Activated CD8-positive, alpha-beta memory T cell treated with anti-CD3 and anti-CD28 coated beads, Interleukin-2, amount 50 U/mL, for 48 hours (primary cell): ENCODE results near the gene MYRF.

Experiments
- DNase-seq: peaks from one replicate; pipeline ENCODE4 v3.0.0-alpha.2; 2020

The MYRF gene

GRCh38 chr11:61752117-61752924 is at the start of gene MYRF:
MYRF (plus strand) TSS chr11:61752636; CDS start chr11:61752745, 109 bp downstream.
- DNase-seq, result peak; percentile 86

- DNase-seq, result no peak
These were observed 49.6 kb upstream of the MYRF start for GRCh38 chr11:61702701-61703312.

GRCh38 chr11:61704838-61705237 is 47.6 kb upstream of the MYRF start:
- DNase-seq, result no peak

DNA sequence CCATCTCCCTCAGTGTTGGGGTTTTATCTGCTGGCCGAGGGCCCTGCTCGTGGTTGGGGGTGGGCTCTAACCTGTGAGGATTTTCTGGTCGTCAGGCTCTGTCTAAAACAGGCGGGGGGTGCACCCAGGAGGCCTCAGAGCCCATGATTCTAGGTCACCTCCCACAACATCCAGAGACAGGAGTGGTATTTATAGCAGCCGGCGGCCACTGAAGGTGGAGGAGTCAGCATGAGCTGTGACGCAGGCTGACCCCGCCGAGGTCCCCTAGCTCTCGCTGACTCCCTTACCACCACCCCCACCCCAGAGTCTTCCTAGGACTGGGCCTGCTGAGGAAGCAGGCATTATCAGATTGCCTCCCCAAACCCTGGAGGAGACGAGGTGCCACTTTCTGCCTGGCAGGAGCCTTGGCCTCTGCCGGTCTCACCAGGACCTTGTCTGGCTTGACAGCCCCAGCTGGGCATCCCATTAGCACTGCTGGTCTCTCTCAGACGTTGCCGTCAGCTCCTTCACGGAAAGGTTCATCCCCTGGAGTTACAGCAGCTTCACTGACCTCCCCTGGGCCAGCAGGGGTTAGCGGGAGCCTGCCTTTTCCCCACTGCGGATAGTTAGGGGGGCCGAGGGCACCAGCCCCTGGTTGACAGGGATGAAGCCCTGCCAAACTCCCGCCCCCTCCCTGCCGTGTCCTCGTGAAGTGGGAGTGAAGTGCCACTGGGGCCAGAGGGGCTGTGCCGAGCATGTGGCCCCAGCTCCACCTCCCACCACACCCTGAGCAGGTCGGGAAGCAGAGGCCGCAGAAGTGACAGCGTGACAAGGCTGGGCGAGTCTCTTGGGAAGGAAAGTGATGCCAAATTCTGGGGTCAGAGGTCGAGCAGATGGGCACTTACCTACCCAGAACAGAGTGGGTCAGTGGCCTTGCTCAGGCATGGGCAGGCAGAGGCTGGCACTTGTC is 45.7 kb upstream of the MYRF start:
- no peak for DNase-seq

- DNase-seq, result no peak
These were observed 44.9 kb upstream of the MYRF start for GRCh38 chr11:61707574-61707973.

- no peak for DNase-seq
These were observed 43.3 kb upstream of the MYRF start for GRCh38 chr11:61709110-61709509.

DNA sequence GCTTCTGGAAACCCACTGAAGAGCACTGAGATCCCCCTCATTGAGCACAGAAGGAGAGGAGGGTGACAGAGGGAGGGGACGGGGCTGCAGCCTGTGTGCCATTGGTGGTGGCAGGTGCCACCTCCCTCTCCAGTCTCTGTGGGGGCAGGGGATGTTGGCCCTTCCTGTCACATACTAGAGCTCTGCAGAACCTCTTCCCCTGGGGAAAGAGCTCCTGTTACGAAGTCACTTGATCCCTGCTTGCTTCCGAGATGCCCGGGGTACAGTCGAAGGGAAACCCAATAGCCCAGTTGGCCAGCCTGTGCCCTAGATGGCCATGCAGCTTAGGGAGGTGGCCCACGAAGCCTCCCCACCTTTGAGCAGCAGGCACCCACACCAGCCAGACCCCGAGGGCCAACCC is 42.9 kb upstream of the MYRF start:
- DNase-seq, result no peak

GRCh38 chr11:61710019-61710418 is 42.4 kb upstream of the MYRF start:
- no peak for DNase-seq

DNA sequence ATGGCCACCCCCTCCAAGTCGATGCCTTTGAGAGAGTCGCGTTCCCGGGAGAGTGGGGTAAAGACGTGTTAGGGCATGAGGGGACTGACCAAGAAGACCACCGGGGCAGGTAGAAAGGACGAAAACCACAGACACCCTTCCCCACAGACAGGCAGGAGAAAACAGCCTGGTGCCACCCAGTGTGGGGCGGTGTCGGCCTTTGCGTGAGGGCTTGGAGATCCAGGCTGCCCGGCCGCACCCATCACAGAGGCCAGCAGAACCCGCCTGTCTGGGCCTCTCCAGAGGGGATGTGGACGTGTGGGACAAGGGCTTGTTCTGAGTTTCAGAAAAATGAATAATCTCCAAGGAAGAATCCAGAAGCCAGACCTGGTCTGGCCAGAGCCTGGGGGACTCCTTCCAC is 41.4 kb upstream of the MYRF start:
- DNase-seq, result no peak

DNA sequence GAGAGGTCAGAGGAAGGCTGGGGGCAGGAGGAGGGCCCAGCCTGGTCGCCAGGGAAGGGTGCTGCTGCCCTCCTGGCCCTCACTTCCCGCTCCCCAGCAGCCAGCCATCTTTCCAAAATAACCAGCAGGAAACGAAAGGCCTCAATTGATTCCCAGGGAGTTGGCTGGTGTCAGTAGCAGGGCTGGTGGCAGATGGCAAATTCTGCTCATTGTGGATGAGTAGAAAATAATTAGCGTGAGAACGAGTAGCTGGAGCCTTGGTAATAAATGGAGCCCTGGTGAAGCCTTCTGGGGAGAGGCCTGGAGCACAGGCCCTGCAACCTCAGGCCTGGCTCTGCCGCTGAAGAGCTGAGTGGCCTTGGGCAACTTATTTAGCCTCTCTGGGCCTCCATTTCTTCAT is 40.9 kb upstream of the MYRF start:
- no peak for DNase-seq

DNA sequence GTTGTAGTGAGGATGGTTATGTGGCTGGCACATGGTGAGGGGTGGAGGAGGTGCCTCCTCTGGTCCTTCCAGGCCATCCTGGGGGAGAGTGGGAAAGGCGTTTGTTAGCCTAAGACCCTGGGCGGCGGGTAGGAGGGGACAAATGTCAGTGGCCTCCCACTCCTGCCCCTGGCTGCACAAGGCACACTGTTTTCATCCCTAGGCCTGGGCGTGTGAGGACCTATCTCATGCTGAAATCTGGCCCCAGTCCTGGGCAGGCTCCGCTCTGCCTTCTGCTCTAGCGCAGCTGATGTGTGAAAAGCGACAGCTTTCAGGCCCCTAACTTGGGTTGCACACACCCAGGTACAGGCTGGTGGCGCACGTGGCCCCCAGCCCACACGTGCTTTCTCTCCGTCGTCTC is 40.1 kb upstream of the MYRF start:
- DNase-seq, result no peak

GRCh38 chr11:61712846-61713245 is 39.6 kb upstream of the MYRF start:
- DNase-seq, result no peak

- no peak for DNase-seq
These were observed 39.0 kb upstream of the MYRF start for GRCh38 chr11:61713464-61713863.

- DNase-seq, result no peak
These were observed 38.5 kb upstream of the MYRF start for GRCh38 chr11:61713906-61714305.

DNA sequence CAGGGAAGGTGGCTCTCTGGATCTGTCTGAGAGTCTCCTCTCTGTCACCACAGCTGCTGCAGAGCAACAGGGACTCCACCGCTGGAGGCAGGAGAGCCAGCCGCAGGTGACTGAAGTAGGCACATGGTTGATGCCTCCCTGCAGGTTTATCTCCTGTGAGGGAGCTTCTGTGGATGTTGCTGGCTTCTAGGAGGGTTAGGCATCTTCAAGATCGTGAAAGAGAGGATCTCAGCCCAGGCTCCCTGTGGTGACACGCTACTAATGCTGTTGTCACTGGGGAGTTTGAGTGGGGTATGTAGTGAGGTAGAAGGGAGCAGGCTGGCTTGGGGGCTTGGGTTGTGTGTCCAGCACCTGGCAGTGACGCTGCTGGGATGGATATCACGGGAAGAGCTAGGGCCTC is 38.1 kb upstream of the MYRF start:
- DNase-seq, result no peak

DNA sequence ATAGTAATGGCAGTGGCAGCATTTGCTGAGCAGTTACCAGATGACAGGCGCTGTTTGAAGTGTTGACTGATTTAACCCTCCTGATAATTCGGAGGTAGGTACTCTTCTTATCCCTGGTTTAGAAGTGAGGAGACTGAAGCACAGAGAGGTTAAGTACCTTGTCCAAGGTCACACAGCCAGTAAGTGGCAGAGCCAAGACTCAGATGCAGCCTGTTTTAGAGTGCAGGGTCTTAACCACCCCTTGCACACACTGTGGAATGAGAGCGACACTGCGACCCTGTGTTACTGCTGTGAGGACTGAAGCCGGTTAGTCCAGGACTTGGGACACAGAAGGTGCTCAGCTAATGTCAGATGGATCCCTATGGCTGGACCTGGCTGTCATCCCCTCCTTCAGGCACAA is 37.5 kb upstream of the MYRF start:
- no peak for DNase-seq

GRCh38 chr11:61715867-61716266 is 36.6 kb upstream of the MYRF start:
- DNase-seq, result no peak

DNA sequence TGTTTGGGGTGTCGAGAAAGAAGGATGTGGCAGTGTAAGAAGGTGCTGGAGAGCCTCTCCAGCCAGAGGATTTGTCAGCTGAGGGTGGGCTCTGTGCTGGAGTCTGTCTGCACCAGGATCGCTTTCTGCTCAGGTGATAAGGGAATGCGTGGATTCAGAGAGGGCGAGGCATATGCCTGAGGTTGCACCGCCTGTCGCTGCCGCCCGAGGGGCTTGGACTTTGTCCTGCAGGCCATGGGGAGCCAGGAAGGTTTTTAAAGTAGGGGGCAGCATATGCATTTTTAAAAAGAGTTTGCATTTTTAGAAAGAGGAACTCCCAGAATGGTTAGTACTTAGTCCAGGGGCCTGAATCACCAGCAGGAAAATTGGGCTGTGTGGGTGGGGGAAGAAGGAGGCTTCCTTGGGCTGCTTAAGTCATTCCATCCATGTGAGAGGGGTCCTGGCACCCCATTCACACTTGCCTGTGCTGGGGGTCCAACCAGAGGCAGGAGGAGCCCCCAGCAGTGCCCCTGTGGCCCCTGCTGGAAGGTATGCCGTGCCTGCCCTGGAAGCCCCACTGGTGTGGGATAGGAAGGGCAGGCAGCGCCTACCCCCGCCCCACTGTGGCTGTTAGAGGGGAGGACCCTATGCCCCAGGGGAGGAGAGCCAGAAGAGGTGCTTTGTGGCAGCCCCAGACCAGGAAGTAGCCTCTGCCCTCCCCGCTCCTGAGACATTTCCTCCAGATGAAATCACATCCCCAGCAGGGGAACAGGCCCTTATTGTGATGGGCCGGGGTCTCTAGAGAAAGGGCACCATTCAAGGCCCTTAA is 35.8 kb upstream of the MYRF start:
- no peak for DNase-seq

GRCh38 chr11:61717286-61718033 is 35.0 kb upstream of the MYRF start:
- no peak for DNase-seq

DNA sequence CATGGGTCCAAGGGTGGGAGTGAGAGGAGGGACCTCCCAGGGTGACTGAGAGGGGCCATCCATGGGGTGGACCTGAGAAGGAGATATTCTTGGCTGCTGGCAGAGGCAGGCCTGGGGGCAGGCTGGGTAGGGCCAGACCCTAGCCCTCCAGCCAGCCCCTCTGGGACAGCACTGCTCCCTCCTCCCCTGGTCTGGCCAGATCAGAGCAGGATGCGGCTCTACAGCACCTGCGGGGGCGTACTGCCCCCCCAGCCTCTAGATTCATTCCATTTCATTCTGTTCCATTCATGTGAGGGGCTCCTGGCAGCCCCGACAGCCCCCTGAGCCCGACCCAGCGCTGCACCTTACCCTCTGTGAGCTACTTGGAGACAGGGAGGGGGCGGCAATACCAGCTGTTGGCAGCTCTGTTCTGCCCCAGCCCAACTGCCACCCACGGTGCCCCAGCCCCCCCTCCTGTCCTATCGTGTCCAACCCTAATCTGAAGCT is 34.3 kb upstream of the MYRF start:
- no peak for DNase-seq

- no peak for DNase-seq
These were observed 33.7 kb upstream of the MYRF start for GRCh38 chr11:61718621-61719302.
